ENCODE data around the gene SPECC1. TPM values are rescaled to one million over a fixed set of nuclear protein-coding genes. Genes with fewer than 3 reads are reported as not detected.
A peak's percentile ranks its signal among the peaks of the same experiment; 100 is the strongest.

Gene SPECC1
- total RNA-seq, 2 donors from 2014 or later, result 53.5 to 78.3 TPM

GRCh38 chr17:20008242-20009051, 712 bp upstream of the SPECC1 start:
- H3K9ac ChIP-seq (ENCODE audit: low read depth in 2 of 2, low read length in 2 of 2), result peak overlapping the region; percentile 15 to 58

GRCh38 chr17:20009052-20009301, 182 bp upstream of the SPECC1 start:
- Histone ChIP-seq H3K9me3 (no peaks in the 10 kb centered on the region), H3K27me3 (peaks cover 7% of the 10 kb centered on the region), H3K9ac (ENCODE audit: low read depth in 2 of 2, low read length in 2 of 2) (peak overlapping the region; percentile 15 to 58), H3K4me1 (peaks cover 4% of the 10 kb centered on the region), H3K27ac (no peak overlapping the region), H3K4me3 (peak overlapping the region; percentile 64), H3K36me3 (no peaks in the 10 kb centered on the region)
- TF ChIP-seq CTCF (IDR thresholded peaks at IDR 0.05), result no peak
- DNase-seq, result no peak
- intact Hi-C loops (cut with DNase I), result no loop called here

More at GRCh38 chr17:20008242-20009051, 712 bp upstream of the SPECC1 start:
- DNase-seq, result peak; percentile 28
- Histone ChIP-seq H3K27ac (no peak overlapping the region), H3K4me3 (peak overlapping the region; percentile 64), H3K9me3 (no peaks in the 10 kb centered on the region), H3K36me3 (no peaks in the 10 kb centered on the region), H3K27me3 (peaks cover 7% of the 10 kb centered on the region), H3K4me1 (peaks cover 4% of the 10 kb centered on the region)
- intact Hi-C loops (cut with DNase I), result no loop called here
- no peak for TF ChIP-seq CTCF (IDR thresholded peaks at IDR 0.05)

GRCh38 chr17:20010099-20010863, 1.1 kb downstream of the SPECC1 start:
- Histone ChIP-seq H3K9ac (ENCODE audit: low read depth in 2 of 2, low read length in 2 of 2) (peak overlapping the region in 1 of 2 donors; percentile 66), H3K4me3 (peak overlapping the region; percentile 64)

GRCh38 chr17:20010936-20011335, 1.8 kb downstream of the SPECC1 start:
- intact Hi-C loops (cut with DNase I), result no loop called here
- no peak for DNase-seq

More at GRCh38 chr17:20010099-20010863, 1.1 kb downstream of the SPECC1 start:
- no peak for TF ChIP-seq CTCF (IDR thresholded peaks at IDR 0.05)
- intact Hi-C loops (cut with DNase I), result no loop called here
- no peak overlapping the region for H3K27ac ChIP-seq
- H3K4me1 ChIP-seq, result peaks cover 4% of the 10 kb centered on the region
- no peaks in the 10 kb centered on the region for H3K9me3 ChIP-seq
- DNase-seq, result peak; percentile 31
- H3K36me3 ChIP-seq, result no peaks in the 10 kb centered on the region
- peaks cover 7% of the 10 kb centered on the region for H3K27me3 ChIP-seq

More at GRCh38 chr17:20010936-20011335, 1.8 kb downstream of the SPECC1 start:
- H3K9me3 ChIP-seq, result no peaks in the 10 kb centered on the region
- peaks cover 7% of the 10 kb centered on the region for H3K27me3 ChIP-seq
- no peaks in the 10 kb centered on the region for H3K36me3 ChIP-seq
- no peak overlapping the region for H3K4me3 ChIP-seq
- TF ChIP-seq CTCF (IDR thresholded peaks at IDR 0.05), result no peak
- no peak overlapping the region for H3K27ac ChIP-seq
- no peak overlapping the region for H3K9ac ChIP-seq (ENCODE audit: low read depth in 2 of 2, low read length in 2 of 2)
- H3K4me1 ChIP-seq, result peaks cover 4% of the 10 kb centered on the region
